B cell (primary cell): Measurements from ENCODE around the gene MSL1. TPM values are rescaled to one million over a fixed set of nuclear protein-coding genes. Genes with fewer than 3 reads are reported as not detected.
A peak's percentile ranks its signal among the peaks of the same experiment; 100 is the strongest.

Experiments
- ATAC-seq: fragments of 200-7000 bp; cut with Tn5 transposase; one replicate; pipeline ENCODE4 v1.10.0; 2021; ENCODE audit warnings: low read depth, mild to moderate bottlenecking, moderate number of reproducible peaks, moderate library complexity
- CTCF ChIA-PET: fragments of 350-600 bp; sonication (Branson Sonifier 250); formaldehyde crosslinking; loops from one replicate; lab custom pipeline; 2021; ENCODE audit warnings: antibody characterized with exemption, inconsistent platforms; lab: Charles Lee
- POLR2A ChIA-PET: fragments of 350-600 bp; sonication (Branson Sonifier 250); formaldehyde crosslinking; loops from one replicate; lab custom pipeline; 2021; ENCODE audit warnings: antibody characterized with exemption; lab: Charles Lee
- DNase-seq: peaks from one replicate; pipeline ENCODE4 v3.0.0; 2013
- H2AFZ ChIP-seq: 2 replicates; pipeline ENCODE4 v1.6.1; 2012; ENCODE audit warnings: mild to moderate bottlenecking, low read depth, low read length; ENCODE audit not compliant: insufficient read depth, poor library complexity, severe bottlenecking
- H3K27ac ChIP-seq, 2 donors: 1 replicate in 1 of 2; 2 replicates in 1 of 2; pipeline ENCODE4 v1.5.1; 2012 to 2013; ENCODE audit warnings: low read length in 2 of 2, mild to moderate bottlenecking in 2 of 2, moderate library complexity in 1 of 2
- H3K27me3 ChIP-seq, 4 experiments: fragments of 200-600 bp in 1 of 4; sonication (generic) in 1 of 4; replicated peaks in 1 of 4; 1 replicate in 2 of 4; 2 replicates in 2 of 4; pipeline versions ENCODE4 v1.6.1 to v1.7.0; 2013 to 2016; ENCODE audit warnings: low read length in 3 of 4, mild to moderate bottlenecking in 2 of 4, mixed read lengths in 1 of 4, moderate library complexity in 1 of 4; ENCODE audit not compliant: insufficient read depth in 4 of 4, control insufficient read depth in 3 of 4; ENCODE audit errors: control extremely low read depth in 1 of 4
- H3K36me3 ChIP-seq, 2 experiments: replicated peaks in 1 of 2; 1 replicate in 1 of 2; 2 replicates in 1 of 2; pipeline versions ENCODE4 v1.6.1 to v1.7.1; 2013; ENCODE audit warnings: low read length in 1 of 2; ENCODE audit not compliant: insufficient read depth in 2 of 2, control insufficient read depth in 1 of 2; ENCODE audit errors: control extremely low read depth in 1 of 2, extremely low read depth in 1 of 2
- H3K4me1 ChIP-seq, 2 donors: fragments of 200-600 bp in 1 of 2; sonication (generic) in 1 of 2; 1 replicate in 1 of 2; 2 replicates in 1 of 2; pipeline versions ENCODE4 v1.5.1 to v1.6.1; 2013 to 2017; ENCODE audit warnings: low read length in 2 of 2; ENCODE audit not compliant: control insufficient read depth in 2 of 2, insufficient read depth in 2 of 2
- H3K4me2 ChIP-seq: replicated peaks from 2 replicates; pipeline ENCODE3; 2012; ENCODE audit warnings: mild to moderate bottlenecking, low read depth, low read length; ENCODE audit not compliant: poor library complexity, severe bottlenecking
- H3K4me3 ChIP-seq, 5 experiments: fragments of 200-600 bp in 1 of 5; sonication (generic) in 1 of 5; 1 replicate in 3 of 5; 2 replicates in 2 of 5; pipeline versions ENCODE4 v1.5.1 to v1.7.0; 2011 to 2016; ENCODE audit warnings: low read length in 4 of 5, mild to moderate bottlenecking in 4 of 5, low read depth in 2 of 5, control low read depth in 1 of 5, moderate library complexity in 1 of 5; ENCODE audit not compliant: insufficient read depth in 1 of 5; ENCODE audit errors: control extremely low read depth in 1 of 5, extremely low read depth in 1 of 5
- H3K79me2 ChIP-seq: fragments of 200-600 bp; sonication (generic); one replicate; pipeline ENCODE4 v1.6.0; 2016; ENCODE audit warnings: low read length; ENCODE audit not compliant: control insufficient read depth, insufficient read depth
- H3K9ac ChIP-seq: fragments of 200-600 bp; sonication (generic); 2 replicates; pipeline ENCODE4 v1.6.1; 2017; ENCODE audit warnings: mild to moderate bottlenecking, low read length, moderate library complexity
- H3K9me3 ChIP-seq, 3 donors: one replicate each; pipeline versions ENCODE4 v1.6.1 to v1.7.1; 2013; ENCODE audit warnings: low read length in 2 of 3; ENCODE audit not compliant: control insufficient read depth in 2 of 3, insufficient read depth in 1 of 3; ENCODE audit errors: control extremely low read depth in 1 of 3
- H4K20me1 ChIP-seq: 2 replicates; pipeline ENCODE4 v1.6.0; 2012; ENCODE audit warnings: mild to moderate bottlenecking, low read length; ENCODE audit not compliant: insufficient read depth, control insufficient read depth, poor library complexity, severe bottlenecking
- H3K27ac Mint-ChIP-seq: one replicate; pipeline ENCODE4 v1.8.0; 2021; ENCODE audit warnings: mixed read lengths
- H3K27me3 Mint-ChIP-seq: one replicate; pipeline ENCODE4 v1.8.0; 2021; ENCODE audit warnings: mixed read lengths
- H3K4me1 Mint-ChIP-seq: one replicate; pipeline ENCODE4 v1.8.0; 2021; ENCODE audit warnings: mixed read lengths
- H3K4me3 Mint-ChIP-seq: one replicate; pipeline ENCODE4 v1.8.0; 2021; ENCODE audit warnings: mixed read lengths
- H3K9me3 Mint-ChIP-seq: one replicate; pipeline ENCODE4 v1.8.0; 2022; ENCODE audit warnings: mixed read lengths; ENCODE audit not compliant: insufficient read depth
- CTCF ChIP-seq: fragments of 200-600 bp; IDR thresholded peaks from one replicate; pipeline ENCODE4 v1.8.0; 2022; ENCODE audit warnings: antibody characterized with exemption, mild to moderate bottlenecking
- EZH2 ChIP-seq: IDR thresholded peaks from 2 replicates; pipeline ENCODE4 v1.6.1; 2012; ENCODE audit warnings: borderline replicate concordance, low read depth, mild to moderate bottlenecking, moderate library complexity, low read length; ENCODE audit not compliant: insufficient read depth, poor library complexity, severe bottlenecking
- WGBS: methylation state at CpG from one replicate; pipeline ENCODE4 v1.1.5; 2013; ENCODE audit warnings: missing lambda C conversion rate; ENCODE audit not compliant: insufficient coverage; 5-methylcytosine and 5-hydroxymethylcytosine counted together
- intact Hi-C: fragments of 100-400 bp; cut with micrococcal nuclease; formaldehyde crosslinking; loops from one replicate; pipeline ENCODE4 v1.10.0; 2022
- polyA plus RNA-seq: library from polyadenylated mRNA; depleted of rRNA; stranded (reverse); fragments of >200 nt; gene quantifications from 2 replicates; pipeline ENCODE4 v1.2.3, GENCODE V29; 2012
- total RNA-seq, 2 donors: library from RNA; stranded (reverse); fragments of 120-200 nt in 1 of 2; gene quantifications; 1 replicate in 1 of 2; 2 replicates in 1 of 2; pipeline versions ENCODE4 v1.2.3 to v1.2.4, GENCODE V29; 2013 to 2022

Gene MSL1
- total and polyA plus RNA-seq, 2 donors (not counting 1 experiment from before 2014, with no cell fraction given): 80.1 to 129 TPM

GRCh38 chr17:40100669-40101366 lies 21.0 kb upstream of the MSL1 start:
- 1% methylated on average over 23 of the region's 25 CpGs for WGBS
- peak overlapping the region; percentile 70 for H2AFZ ChIP-seq
- POLR2A ChIA-PET: interaction anchor here (0.8 to 3.0 kb wide), 9 partner anchors 10 to 120 kb away, joined by 3 to 31 read pairs (median 4); partner anchors contain the start of genes CASC3, MED24, MSL1 and PSMD3
- H3K4me1 ChIP-seq: peaks cover 43 to 54% of the 10 kb centered on the region in 2 donors
- peak overlapping the region; percentile 90 for H3K4me2 ChIP-seq
- H3K9me3 ChIP-seq: peaks cover 0 to 14% (median 0%) of the 10 kb centered on the region in 3 donors
- H3K36me3 ChIP-seq: peaks cover 0 to 10% of the 10 kb centered on the region in 2 experiments
- H3K27ac ChIP-seq: peak overlapping the region; percentile 92 to 93
- peak; percentile 90 for DNase-seq
- H3K27ac Mint-ChIP-seq: peak overlapping the region; percentile 89
- ATAC-seq: peak; percentile 26
- H3K9ac ChIP-seq: peak overlapping the region; percentile 77
- H3K27me3 Mint-ChIP-seq: no peaks in the 10 kb centered on the region
- H4K20me1 ChIP-seq: no peaks in the 10 kb centered on the region
- CTCF ChIA-PET: interaction anchor here (1.0 to 7.7 kb wide), 11 partner anchors 8 to 479 kb away, joined by 3 to 111 read pairs (median 6); partner anchors contain the start of genes CASC3, MED24 and THRA
- no peaks in the 10 kb centered on the region for H3K79me2 ChIP-seq
- TF ChIP-seq EZH2 (no peak), CTCF (no peak)
- peaks cover 66% of the 10 kb centered on the region for H3K4me1 Mint-ChIP-seq
- intact Hi-C loops: loop anchor here (1.0 kb wide), 4 partner anchors 7 to 149 kb away; partner anchors contain the start of gene MED24
- H3K9me3 Mint-ChIP-seq: no peaks in the 10 kb centered on the region
- H3K27me3 ChIP-seq: no peaks in the 10 kb centered on the region
- H3K4me3 Mint-ChIP-seq: peak overlapping the region; percentile 77
- H3K4me3 ChIP-seq: peak overlapping the region; percentile 51 to 91 (median 78)
